Upper lobe of right lung (tissue), 1 donor: ENCODE results near the gene LARP4B. TPM values are rescaled to one million over a fixed set of nuclear protein-coding genes. Genes with fewer than 3 reads are reported as not detected.

Source experiments
- ATAC-seq: fragments of 200-7000 bp; cut with Tn5 transposase; one replicate; pipeline ENCODE4 v1.9.1; 2020; ENCODE audit warnings: mild to moderate bottlenecking, moderate library complexity
- DNase-seq: peaks from one replicate; pipeline ENCODE4 v3.0.0-alpha.2; 2020
- H3K27ac ChIP-seq: fragments of 200-600 bp; one replicate; pipeline ENCODE4 v1.8.0; 2022
- H3K27me3 ChIP-seq: fragments of 200-600 bp; one replicate; pipeline ENCODE4 v1.8.0; 2022; ENCODE audit warnings: mild to moderate bottlenecking
- H3K36me3 ChIP-seq: fragments of 200-600 bp; one replicate; pipeline ENCODE4 v1.8.0; 2022
- H3K4me1 ChIP-seq: fragments of 200-600 bp; one replicate; pipeline ENCODE4 v1.8.0; 2022
- H3K4me3 ChIP-seq: fragments of 200-600 bp; one replicate; pipeline ENCODE4 v1.8.0; 2022; ENCODE audit warnings: mild to moderate bottlenecking
- H3K9me3 ChIP-seq: fragments of 200-600 bp; one replicate; pipeline ENCODE4 v1.8.0; 2022
- intact Hi-C: fragments of 100-400 bp; cut with DNase I; formaldehyde crosslinking; loops from one replicate; pipeline ENCODE4 v1.11.0; 2022
- total RNA-seq: library from RNA; stranded (reverse); fragmentation: NEBNext Ultra II Directional; extraction: Animal tissue kit (Norgen Biotek cat#: 25700); gene quantifications from one replicate; pipeline ENCODE4 v1.2.1, GENCODE V29; 2021
- TF ChIP-seq, protein P1 (sequence below): fragments of 200-600 bp; IDR thresholded peaks from one replicate; pipeline ENCODE4 v1.8.0; 2022; ENCODE audit warnings: antibody characterized with exemption
- donor health status: DM: no; HTN: yes; CAD: no; lungs with severe emphysema.

LARP4B gene
- total RNA-seq, 1 donor from 2014 or later: 126 TPM

- DNase-seq: no peak
- TF ChIP-seq, protein P1, sequence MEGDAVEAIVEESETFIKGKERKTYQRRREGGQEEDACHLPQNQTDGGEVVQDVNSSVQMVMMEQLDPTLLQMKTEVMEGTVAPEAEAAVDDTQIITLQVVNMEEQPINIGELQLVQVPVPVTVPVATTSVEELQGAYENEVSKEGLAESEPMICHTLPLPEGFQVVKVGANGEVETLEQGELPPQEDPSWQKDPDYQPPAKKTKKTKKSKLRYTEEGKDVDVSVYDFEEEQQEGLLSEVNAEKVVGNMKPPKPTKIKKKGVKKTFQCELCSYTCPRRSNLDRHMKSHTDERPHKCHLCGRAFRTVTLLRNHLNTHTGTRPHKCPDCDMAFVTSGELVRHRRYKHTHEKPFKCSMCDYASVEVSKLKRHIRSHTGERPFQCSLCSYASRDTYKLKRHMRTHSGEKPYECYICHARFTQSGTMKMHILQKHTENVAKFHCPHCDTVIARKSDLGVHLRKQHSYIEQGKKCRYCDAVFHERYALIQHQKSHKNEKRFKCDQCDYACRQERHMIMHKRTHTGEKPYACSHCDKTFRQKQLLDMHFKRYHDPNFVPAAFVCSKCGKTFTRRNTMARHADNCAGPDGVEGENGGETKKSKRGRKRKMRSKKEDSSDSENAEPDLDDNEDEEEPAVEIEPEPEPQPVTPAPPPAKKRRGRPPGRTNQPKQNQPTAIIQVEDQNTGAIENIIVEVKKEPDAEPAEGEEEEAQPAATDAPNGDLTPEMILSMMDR: no peak
- peak; percentile 72 for ATAC-seq
- Histone ChIP-seq H3K27me3 (no peaks in the 10 kb centered on the region), H3K4me3 (no peak overlapping the region), H3K36me3 (no peaks in the 10 kb centered on the region), H3K27ac (peak overlapping the region; percentile 71), H3K4me1 (no peaks in the 10 kb centered on the region), H3K9me3 (no peaks in the 10 kb centered on the region)
- intact Hi-C loops: no loop called here
Measured at GRCh38 chr10:955127-955819, 23.8 kb upstream of the LARP4B start.

GRCh38 chr10:954396-954795 is 22.9 kb upstream of the LARP4B start:
- DNase-seq: no peak
- H3K27ac ChIP-seq: no peak overlapping the region
- intact Hi-C loops: no loop called here

DNA sequence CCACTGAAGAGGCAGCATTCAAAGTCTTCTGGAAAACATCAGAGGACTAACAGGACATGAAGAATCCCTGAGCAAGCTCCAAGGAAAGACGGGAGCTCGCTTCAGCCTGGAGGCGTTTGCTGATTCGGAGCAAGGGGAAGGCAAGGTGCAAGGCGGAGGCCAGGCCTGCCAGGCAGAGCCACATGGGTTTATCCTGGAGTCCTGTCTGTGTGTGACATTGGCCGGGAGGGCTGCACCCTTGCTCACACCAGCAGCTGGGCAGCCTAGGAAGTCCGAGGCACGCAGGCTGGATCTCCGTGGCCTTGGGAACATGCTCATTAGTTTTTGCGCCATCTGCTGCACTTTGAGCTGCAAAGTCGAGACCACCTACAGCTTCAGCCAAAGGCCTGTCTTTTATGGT is 22.3 kb upstream of the LARP4B start:
- Histone ChIP-seq H3K27ac (no peak overlapping the region), H3K36me3 (no peaks in the 10 kb centered on the region), H3K27me3 (no peaks in the 10 kb centered on the region), H3K4me1 (no peaks in the 10 kb centered on the region), H3K9me3 (no peaks in the 10 kb centered on the region), H3K4me3 (no peak overlapping the region)
- intact Hi-C loops: no loop called here
- TF ChIP-seq, protein P1: no peak
- ATAC-seq: no peak
- DNase-seq: no peak

More at GRCh38 chr10:954396-954795, 22.9 kb upstream of the LARP4B start:
- no peaks in the 10 kb centered on the region for H3K36me3 ChIP-seq
- ATAC-seq: no peak
- no peaks in the 10 kb centered on the region for H3K9me3 ChIP-seq
- TF ChIP-seq, protein P1: no peak
- no peaks in the 10 kb centered on the region for H3K27me3 ChIP-seq
- no peak overlapping the region for H3K4me3 ChIP-seq
- H3K4me1 ChIP-seq: no peaks in the 10 kb centered on the region

- no peaks in the 10 kb centered on the region for H3K36me3 ChIP-seq
- TF ChIP-seq, protein P1: no peak
- no peak overlapping the region for H3K4me3 ChIP-seq
- no peak overlapping the region for H3K27ac ChIP-seq
- intact Hi-C loops: no loop called here
- no peak for ATAC-seq
- no peaks in the 10 kb centered on the region for H3K9me3 ChIP-seq
- no peak for DNase-seq
- no peaks in the 10 kb centered on the region for H3K4me1 ChIP-seq
- no peaks in the 10 kb centered on the region for H3K27me3 ChIP-seq
Measured at GRCh38 chr10:949446-949845, 17.9 kb upstream of the LARP4B start.

- H3K27ac ChIP-seq: no peak overlapping the region
- ATAC-seq (no peak), DNase-seq (no peak)
- TF ChIP-seq, protein P1: no peak
- no peaks in the 10 kb centered on the region for H3K27me3 ChIP-seq
- no peak overlapping the region for H3K4me3 ChIP-seq
- H3K36me3 ChIP-seq: no peaks in the 10 kb centered on the region
- H3K4me1 ChIP-seq: no peaks in the 10 kb centered on the region
- intact Hi-C loops: no loop called here
- no peaks in the 10 kb centered on the region for H3K9me3 ChIP-seq
Measured at GRCh38 chr10:948347-948746, 16.8 kb upstream of the LARP4B start.

DNA sequence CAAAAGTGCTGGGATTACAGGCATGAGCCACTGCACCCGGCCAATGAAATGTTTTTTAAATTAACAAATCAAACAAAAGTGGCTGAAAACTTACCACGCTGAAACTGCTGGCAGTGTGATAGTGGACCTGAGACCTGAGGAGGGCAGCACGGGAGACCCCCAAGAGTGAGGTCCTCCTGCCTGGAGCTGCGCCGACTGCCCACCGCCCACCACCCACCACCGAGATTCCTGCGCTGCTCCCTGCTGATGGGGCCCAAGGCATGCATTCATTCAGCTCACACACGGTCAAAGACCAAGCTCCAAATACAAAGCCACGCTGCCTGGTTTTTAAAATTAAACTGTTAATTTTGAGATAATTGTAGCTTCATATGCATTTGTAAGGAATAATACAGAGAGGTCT is 16.4 kb upstream of the LARP4B start:
- DNase-seq (no peak), ATAC-seq (no peak)
- no peaks in the 10 kb centered on the region for H3K36me3 ChIP-seq
- H3K9me3 ChIP-seq: no peaks in the 10 kb centered on the region
- no peaks in the 10 kb centered on the region for H3K4me1 ChIP-seq
- TF ChIP-seq, protein P1: no peak
- H3K4me3 ChIP-seq: no peak overlapping the region
- no peak overlapping the region for H3K27ac ChIP-seq
- no peaks in the 10 kb centered on the region for H3K27me3 ChIP-seq
- intact Hi-C loops: no loop called here
